ENCODE measurements around the gene TRDMT1.

DNA sequence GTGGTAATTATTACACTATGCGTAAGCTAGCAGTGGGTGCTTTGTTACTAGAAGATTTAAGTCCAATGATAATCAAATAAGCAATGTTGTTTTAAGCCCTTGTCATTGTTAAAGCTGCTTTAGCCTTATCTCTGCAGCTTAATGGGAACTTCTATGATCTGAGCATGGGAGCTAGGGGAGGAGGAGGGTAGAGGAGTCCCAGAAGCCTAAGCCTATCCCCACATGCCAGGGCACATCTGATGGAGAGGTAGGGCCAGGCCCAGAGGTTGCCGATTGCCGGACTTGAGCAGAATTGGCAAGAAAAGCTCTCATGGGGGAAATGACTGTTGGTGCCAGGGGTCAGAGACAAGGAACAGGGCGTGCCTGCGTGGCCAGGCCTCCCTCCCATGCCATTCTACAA lies 85.3 kb downstream of the TRDMT1 start:
- TF ChIP-seq, protein P1, sequence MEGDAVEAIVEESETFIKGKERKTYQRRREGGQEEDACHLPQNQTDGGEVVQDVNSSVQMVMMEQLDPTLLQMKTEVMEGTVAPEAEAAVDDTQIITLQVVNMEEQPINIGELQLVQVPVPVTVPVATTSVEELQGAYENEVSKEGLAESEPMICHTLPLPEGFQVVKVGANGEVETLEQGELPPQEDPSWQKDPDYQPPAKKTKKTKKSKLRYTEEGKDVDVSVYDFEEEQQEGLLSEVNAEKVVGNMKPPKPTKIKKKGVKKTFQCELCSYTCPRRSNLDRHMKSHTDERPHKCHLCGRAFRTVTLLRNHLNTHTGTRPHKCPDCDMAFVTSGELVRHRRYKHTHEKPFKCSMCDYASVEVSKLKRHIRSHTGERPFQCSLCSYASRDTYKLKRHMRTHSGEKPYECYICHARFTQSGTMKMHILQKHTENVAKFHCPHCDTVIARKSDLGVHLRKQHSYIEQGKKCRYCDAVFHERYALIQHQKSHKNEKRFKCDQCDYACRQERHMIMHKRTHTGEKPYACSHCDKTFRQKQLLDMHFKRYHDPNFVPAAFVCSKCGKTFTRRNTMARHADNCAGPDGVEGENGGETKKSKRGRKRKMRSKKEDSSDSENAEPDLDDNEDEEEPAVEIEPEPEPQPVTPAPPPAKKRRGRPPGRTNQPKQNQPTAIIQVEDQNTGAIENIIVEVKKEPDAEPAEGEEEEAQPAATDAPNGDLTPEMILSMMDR (IDR thresholded peaks at IDR 0.05), result no peak
- TF ChIP-seq EZH2 (IDR thresholded peaks at IDR 0.05) (no peak), EZH2phosphoT487 (IDR thresholded peaks at IDR 0.05) (no peak)

Data from neural progenitor cell (in vitro differentiated cells).